Right lobe of liver (tissue), 4 donors: ENCODE data around the gene KRTAP12-4.

Experiments
- CTCF ChIP-seq, 4 donors: fragments of 200-600 bp in 3 of 4; fragments of 450-650 bp in 1 of 4; IDR thresholded peaks; one replicate each; pipeline versions ENCODE4 v1.5.1 to v1.8.0; 2016 to 2022; ENCODE audit warnings: antibody characterized with exemption in 4 of 4, mild to moderate bottlenecking in 2 of 4
- POLR2A ChIP-seq: fragments of 450-650 bp; IDR thresholded peaks from one replicate; pipeline ENCODE4 v1.6.1; 2017; ENCODE audit warnings: antibody characterized with exemption, mild to moderate bottlenecking
- donor health status: DM: no; HTN: no; CAD: no.
- donor health status: DM: no; HTN: no; CAD: no.
- donor health status: DM: no; HTN: yes; CAD: no.

- no peak for TF ChIP-seq POLR2A
- no peak for TF ChIP-seq CTCF (IDR thresholded peaks at IDR 0.05)
Measured at GRCh38 chr21:44701541-44701940, 47.1 kb upstream of the KRTAP12-4 start.
